ENCODE measurements around the gene ZNF587B.
"Not testable (repeated sequence)": the region's sequence is repeated elsewhere in the genome, so short reads cannot be mapped to it uniquely, and the experiment has no call there.

GRCh38 chr19:57796580-57796979 is 33.5 kb upstream of the ZNF587B start:
- TF ChIP-seq EZH2phosphoT487 (IDR thresholded peaks at IDR 0.05; ENCODE audit: borderline replicate concordance, low read length), result not testable (repeated sequence)
- TF ChIP-seq, protein P1, sequence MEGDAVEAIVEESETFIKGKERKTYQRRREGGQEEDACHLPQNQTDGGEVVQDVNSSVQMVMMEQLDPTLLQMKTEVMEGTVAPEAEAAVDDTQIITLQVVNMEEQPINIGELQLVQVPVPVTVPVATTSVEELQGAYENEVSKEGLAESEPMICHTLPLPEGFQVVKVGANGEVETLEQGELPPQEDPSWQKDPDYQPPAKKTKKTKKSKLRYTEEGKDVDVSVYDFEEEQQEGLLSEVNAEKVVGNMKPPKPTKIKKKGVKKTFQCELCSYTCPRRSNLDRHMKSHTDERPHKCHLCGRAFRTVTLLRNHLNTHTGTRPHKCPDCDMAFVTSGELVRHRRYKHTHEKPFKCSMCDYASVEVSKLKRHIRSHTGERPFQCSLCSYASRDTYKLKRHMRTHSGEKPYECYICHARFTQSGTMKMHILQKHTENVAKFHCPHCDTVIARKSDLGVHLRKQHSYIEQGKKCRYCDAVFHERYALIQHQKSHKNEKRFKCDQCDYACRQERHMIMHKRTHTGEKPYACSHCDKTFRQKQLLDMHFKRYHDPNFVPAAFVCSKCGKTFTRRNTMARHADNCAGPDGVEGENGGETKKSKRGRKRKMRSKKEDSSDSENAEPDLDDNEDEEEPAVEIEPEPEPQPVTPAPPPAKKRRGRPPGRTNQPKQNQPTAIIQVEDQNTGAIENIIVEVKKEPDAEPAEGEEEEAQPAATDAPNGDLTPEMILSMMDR (IDR thresholded peaks at IDR 0.05; ENCODE audit: low read depth, low read length, poor library complexity, severe bottlenecking), result not testable (repeated sequence)

Measured in DOHH2 (cell line).